G401 (cell line): ENCODE results near the gene KCTD21. TPM values are rescaled to one million over a fixed set of nuclear protein-coding genes. Genes with fewer than 3 reads are reported as not detected.

ENCODE experiments used
- DNase-seq: peaks from one replicate; pipeline ENCODE4 v3.0.0-alpha.2; 2015; ENCODE audit warnings: low spot score
- in situ Hi-C: cut with HindIII; loops from 2 replicates; pipeline ENCODE4 v1.10.0; 2016; ENCODE audit warnings: low sequenced_read_pairs, mixed read lengths
- total RNA-seq: library from RNA; depleted of rRNA; stranded (reverse); fragments of >200 nt; shearing (Covaris generic); gene quantifications from 2 replicates; pipeline ENCODE4 v1.2.3, GENCODE V29; 2014

The KCTD21 gene
- total RNA-seq, 1 experiment from 2014 or later = 3.1 TPM

DNA sequence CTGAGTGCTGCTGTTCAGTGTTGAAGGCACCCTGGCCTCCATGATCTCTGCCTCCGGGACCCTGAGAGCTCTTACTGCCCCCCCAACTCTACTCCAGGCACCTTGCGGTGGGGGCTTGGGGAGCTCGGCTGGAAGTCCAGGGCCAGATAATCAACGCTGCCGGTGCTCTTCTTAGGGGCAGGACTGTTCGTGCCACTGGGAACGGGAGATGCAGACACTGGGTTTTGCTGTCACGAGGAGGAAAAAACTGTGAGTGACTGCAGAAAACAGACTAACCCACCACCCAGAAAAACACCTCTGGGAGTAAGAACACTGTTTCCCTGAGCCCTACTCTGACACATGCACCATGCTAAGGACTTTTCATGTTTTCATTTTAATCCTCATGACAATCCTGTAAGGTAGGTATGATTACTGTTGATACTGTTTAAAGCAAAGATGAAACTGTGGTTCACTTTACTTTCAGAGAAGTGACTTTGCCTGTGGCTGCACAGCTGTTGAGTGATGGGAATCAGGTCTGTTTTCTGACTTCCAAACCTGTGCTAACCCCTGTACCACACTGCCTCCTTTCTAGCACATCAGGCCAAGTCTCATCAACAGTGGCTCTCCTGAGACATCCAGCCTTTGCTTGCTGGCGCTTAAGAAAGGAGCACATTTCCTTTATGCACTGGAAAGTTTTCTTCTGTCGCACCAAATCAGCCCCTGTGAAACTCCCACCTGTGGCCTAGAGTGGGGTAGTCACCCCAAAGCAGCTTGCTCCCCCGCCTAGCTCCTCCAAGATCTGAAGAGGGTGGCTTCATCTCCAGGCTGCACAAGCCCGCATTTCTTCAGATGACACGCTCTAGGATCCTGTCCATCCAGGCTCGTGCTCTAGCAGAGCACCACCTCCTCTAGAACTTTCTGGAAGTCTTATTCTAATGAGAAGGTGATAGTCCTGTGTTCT lies 32.1 kb upstream of the KCTD21 start:
- in situ Hi-C loops = no loop called here
- DNase-seq = no peak

DNA sequence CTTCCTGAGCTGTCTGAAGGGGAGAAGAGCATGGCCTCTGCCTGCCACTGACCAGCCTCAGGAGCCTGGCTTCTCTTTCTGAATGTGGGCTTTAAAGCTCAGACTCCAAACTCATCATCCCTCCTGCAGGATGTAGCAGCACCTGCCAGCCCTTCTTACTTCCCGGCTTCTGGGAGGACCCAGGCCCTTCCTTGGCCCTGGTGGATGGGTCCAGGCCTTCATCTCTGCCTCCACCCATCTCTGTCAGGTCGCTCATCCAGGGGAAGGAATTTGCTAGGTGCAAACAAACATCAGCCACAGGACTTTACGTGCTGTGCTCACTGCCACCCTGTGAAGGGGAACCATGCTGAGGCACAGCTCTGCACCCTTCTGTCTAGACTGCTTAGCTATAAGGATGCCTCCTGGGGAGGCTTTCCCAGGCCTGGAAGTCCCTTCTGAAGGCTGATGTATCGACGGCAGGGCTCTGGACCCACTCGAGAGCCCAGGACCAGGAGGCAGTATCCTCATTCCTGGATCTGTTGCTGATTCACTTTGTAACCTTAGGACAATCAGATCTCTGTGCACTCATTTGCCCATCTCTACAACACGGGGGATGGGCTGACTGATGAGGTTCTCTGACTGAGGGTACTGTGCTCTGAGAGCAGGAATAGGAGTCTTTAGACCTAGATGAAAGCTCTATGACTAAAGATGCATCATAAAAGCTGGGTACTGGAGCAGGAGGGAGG lies 31.2 kb upstream of the KCTD21 start:
- no peak for DNase-seq
- in situ Hi-C loops = no loop called here

DNA sequence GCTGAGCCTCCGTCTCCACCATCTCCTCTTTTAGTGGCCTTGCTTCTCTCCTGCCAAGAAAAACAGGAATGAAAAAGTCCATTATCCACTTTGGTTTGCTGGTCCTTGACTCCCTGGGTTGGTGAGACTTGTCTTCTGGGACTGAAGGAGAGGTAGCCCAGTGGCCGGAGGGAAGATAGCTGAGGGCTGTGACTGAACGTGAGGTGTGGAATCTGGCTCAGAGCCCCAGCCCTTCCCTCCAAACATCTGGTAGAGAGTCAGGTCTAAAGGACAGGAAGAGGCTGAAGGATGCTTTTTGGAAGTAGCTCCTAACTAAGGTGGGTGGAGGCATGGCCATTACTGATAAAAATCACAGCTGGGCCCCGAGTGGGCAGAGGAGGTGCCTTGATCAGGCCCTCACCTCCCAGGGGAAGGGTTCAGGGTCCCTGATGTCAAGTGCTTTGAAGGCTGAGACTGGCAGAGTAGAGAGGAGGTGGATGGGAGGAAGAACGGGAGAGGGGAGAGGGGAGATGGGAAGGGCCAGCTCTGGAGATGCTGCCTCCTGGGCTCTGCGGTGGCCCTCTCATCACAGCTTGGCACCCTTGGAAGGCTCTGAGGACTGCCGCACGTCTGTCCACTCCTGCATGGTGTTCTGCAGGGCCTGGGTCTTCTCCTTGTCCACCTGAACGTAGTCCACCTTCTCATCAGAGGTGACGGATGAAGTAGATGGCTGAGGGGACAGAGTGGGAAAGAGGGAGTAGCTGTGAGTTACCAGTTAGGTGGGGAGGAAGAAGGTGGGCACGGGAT lies 30.5 kb upstream of the KCTD21 start:
- in situ Hi-C loops = no loop called here
- DNase-seq = no peak

DNA sequence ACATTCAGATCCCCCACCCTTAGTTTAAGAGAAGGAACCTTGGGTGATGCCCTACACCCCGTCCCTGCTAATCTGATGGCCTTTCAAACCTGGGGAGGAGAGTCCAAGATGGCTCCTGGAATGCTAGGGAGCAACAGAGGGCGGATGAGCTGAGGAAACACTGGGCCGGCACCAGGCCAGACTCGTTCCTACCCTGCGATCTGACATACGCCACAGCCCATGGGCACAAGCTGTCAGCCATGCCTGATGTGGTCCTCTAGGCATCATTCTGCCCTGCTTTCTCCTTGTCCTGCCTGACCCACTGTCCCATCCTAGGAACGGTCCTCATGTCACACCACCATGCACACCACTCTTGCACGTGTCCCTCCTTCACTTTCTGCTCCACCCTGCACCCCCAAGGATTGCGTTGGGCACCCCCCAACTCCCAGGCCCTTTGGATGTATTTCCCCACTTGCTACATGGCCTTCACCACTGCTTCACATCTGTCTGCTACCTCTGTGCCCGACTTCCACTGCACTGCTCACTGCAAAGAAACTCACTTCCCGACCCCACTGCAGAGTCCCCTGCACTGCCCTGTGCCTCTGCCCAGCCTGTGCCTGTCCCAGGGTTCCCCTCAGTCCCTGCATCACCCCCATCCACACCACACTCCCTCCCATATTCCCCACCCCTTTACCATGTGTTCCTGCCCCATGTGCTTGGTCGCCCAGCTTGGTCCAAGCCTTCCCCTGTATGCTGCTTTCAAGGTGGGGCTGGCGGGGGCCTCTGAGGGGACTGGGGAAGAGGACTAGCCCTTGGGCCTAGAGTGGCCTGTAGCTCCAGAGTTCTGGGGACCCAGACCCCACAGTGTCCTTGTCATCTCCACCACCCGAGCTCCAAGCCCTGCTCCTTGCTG lies 29.5 kb upstream of the KCTD21 start:
- DNase-seq = no peak
- in situ Hi-C loops = no loop called here

DNA sequence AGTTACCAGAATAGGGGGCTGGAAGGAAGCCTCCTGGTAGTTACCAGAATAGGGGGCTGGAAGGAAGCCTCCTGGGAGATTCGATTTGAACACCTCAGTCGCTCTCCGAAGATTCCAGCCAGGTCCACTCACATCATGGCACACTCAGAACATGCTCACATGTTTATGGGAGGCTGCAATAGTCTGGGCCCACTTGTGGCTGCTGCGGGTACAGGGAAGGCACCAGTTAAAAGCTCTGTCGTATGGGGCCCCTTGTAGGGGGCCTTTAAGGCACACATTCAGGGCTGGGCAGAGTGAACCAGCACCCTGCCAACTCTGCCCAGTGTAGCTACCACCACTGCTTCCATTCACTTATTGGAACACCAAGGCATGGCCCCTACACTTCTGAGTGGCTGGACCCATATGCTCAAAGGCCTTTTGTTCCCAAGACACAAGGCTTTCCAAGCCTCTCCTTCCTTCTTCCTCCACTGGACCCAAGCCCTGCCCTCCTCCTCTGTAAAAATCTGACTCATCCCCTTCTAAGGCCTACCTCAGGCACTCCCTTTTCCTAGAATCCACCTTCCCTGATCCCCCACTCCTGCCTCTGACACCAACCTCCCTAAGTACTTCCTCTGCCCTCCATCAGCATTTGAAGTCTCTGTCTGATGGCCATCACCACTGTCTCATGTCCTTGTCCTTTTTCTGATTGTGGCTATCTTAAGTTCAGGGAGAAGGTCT lies 28.3 kb upstream of the KCTD21 start:
- no peak for DNase-seq

DNA sequence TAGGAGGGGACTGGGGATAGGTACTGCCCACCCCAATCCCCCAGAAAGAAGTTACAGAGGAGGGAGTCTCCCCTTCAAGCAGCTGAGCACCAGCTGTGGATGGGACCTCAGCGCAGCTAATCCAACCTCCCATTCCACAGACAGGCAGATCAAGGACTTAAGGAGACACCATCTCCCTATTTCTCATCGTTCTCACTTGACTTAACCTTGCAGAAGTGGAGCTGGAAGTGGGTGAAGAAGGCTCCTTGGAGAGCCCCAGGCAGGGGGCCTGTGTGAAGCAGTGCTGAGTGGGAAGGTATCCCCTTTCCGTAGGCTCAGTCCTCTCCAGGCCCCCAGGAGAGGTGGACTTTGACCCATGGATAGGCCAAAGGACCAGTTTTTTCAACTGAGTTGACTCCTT lies 27.6 kb upstream of the KCTD21 start:
- DNase-seq = no peak
- in situ Hi-C loops = no loop called here

More for the DNA sequence above, 28.3 kb upstream of the KCTD21 start:
- in situ Hi-C loops = no loop called here

DNA sequence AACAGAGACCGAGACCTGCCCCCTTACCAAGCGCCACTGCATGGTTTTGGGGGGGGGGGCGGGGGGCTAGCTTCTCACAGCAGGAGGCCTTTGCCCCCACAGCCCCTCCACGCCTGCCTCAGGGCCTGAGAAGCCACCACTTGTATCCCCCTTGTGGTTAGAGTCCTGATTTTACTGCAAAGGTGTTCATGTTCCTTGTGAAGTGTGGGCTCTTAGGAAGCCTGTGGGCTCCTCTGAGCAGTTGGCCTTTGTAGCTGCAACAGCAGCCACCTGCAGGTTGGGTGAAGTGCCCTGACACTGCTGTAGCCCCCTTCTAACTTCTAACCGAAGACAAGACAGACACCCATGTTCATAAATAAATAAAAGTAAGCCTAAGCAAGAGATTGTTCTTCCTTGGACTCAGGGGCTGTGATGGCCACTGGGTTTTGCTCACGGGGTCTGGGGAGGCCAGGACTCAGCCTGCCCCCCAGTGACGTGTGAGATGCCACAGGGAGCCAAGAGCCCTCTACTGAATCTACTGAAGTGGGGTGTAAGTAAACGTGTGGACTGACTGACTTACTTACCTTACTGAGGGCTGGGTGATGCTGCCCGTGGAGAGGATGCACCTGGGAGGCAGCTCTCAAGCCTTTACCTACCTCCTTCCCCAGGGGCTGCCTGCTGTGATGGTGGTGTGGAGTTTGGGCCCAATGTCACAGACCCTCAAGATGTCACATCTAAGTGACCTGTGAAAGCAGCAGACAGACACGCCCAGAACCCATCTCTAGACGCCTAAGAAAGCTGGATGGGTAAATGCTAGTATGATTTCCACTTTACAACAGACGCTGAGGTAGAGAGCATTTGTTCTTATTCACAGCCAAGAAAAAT lies 26.1 kb upstream of the KCTD21 start:
- DNase-seq = no peak
- in situ Hi-C loops = no loop called here

DNA sequence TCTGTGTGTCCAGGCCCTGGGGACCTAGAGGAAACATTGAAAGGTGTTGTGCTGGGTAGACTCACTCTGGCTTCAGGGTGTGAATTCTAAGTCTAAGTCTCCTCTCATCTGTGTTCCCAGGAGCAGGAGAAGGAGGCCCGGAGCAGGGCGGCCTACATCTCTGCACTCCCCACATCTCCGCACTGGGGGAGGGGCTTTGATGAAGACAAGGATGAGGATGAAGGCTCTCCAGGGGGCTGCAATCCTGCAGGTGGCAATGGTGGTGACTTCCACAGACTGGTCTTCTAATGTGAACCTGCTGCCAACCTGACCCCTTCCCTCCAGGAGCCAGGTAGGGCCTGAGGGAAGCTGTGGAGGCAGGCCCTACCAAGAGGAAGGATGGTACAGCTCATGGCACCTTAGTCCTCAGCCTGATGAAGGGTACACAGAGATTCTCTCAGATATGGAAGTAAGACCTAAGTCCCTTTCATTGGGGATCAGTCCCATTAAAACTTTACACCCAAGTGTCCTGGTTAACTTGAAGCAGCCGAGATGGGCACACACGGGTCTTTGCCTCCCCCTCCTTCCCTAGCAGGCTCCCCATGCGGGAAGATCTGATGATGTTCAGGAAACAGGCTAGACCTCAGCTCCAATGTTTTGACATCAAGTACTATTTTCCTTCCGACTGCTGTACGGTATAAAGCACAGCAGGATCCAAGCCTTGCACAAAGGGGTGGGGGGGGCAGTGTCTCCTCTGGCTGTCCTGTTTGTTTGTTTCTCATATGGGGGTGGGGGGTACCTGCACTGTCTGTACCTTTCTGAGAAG lies 25.3 kb upstream of the KCTD21 start:
- DNase-seq = no peak
- in situ Hi-C loops = no loop called here

DNA sequence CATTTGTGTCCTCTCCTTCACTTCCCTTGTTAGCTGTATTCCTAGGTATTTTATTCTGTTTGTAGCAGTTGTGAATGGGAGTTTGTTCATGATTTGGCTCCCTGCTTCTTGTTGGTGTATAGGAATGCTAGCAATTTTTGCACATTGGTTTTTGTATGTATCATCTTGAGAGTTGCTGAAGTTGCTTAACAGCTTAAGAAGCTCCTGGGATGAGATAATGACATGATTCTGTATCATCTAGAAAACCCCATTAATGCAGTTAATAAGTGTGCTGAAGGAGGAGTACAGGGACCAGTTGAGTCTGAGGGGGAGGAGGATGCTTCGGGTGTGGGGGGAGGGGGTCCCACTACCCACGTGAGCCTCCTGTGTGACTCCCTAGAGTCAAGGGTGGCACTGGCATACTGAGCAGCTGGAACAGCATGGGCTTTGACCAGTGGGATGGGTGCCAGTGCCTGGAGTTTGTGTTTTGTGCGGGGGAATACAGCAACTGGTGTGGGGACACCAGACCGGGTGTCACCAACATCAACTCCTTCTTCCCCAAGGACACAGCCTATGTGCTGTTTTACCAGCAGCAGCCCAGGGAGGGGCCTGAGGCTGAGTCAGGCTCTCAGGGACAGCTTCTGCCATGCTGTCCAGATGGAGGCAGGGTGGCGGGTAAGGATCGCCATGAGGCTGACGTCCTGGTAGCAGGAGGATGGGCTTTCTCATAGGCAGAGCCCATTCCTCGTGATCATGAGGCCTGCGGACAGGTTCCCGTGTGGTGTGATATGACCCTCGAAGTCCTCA lies 24.4 kb upstream of the KCTD21 start:
- in situ Hi-C loops = no loop called here
- no peak for DNase-seq

DNA sequence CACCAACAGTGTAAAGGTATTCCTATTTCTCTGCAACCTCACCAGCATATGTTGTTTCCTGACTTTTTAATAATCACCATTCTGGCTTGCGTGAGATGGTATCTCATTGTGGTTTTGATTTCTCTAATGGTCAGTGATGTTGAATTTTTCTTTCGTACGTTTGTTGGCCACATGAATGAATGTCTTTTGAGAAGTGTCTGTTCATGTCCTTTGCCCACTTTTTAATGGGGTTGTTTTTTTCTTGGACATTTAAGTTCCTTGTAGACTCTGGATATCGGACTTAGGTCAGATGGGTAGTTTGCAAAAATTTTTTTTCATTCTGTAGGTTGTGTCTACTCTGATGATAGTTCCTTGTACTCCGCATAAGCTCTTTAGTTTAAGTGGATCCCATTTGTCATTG lies 23.1 kb upstream of the KCTD21 start:
- DNase-seq = no peak
- in situ Hi-C loops = no loop called here

DNA sequence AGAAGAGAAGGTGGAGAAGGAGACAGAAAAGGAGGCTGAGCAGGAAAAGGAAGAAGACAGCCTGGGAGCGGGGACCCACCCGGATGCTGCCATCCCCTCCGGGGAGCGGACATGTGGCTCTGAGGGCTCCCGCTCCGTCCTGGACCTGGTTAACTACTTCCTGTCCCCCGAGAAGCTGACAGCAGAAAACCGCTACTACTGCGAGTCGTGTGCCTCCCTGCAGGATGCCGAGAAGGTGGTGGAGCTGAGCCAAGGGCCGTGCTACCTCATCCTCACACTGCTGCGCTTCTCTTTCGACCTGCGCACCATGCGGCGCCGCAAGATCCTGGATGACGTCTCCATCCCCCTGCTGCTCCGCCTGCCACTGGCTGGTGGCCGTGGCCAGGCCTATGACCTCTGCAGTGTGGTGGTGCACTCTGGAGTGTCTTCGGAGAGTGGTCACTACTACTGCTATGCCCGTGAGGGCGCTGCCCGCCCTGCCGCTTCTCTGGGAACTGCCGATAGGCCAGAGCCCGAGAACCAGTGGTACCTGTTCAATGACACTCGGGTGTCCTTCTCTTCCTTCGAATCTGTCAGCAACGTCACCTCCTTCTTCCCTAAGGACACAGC lies 21.7 kb upstream of the KCTD21 start:
- no peak for DNase-seq
- in situ Hi-C loops = no loop called here

DNA sequence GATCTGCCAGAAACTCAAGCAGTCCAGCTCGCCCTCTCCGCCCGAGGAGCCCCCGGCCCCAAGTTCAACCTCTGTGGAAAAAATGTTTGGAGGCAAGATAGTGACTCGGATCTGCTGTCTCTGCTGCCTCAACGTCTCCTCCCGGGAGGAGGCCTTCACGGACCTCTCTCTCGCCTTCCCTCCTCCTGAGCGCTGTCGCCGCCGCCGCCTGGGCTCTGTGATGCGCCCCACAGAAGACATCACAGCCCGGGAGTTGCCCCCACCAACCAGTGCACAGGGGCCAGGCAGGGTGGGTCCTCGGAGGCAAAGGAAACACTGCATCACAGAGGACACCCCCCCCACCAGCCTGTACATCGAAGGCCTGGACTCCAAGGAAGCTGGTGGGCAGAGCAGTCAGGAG lies 21.1 kb upstream of the KCTD21 start:
- in situ Hi-C loops = no loop called here
- DNase-seq = no peak

DNA sequence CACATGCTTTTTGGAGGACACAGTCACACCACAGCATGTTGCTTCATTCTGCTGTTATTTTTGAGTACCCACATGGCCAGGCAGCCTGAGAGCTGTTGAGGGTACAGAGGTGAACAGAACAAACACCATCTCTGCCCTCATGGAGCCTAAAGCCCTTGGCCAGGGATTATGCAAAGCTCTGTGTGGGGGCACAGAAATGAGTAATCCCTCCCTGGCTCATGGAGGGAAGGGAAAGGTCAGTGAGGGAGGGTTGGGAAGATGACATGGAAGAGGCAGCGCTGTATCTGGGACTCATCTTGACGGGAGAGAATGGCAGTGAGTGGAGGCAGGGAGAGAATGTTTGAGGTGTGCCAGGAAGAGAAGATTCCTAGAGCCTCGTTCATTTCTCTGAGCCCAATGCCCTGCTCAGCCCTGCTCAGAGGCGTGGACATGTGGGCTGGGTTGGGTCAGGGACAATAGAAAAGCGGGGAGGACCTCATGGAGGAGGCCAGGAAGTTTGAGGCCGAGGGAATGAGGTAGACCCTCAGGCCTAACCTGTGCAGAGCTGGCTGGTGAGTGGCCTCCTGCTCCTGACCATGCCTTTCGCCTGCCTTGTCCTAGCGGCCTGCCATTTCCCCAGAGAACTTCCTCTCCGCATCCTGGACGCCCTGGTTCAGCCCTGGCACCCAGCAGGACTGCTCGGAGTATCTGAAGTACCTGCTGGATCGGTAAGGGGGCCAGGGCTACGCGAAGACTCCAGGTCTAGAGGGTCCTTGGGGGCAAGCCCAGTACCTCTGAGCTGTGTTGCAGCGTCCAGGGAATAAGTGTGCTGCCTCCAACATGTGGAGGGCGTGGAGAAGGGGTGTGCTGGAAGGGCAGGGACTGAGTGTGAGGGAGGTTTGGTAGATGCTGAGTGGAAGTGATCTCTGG lies 20.1 kb upstream of the KCTD21 start:
- no peak for DNase-seq
- in situ Hi-C loops = no loop called here

DNA sequence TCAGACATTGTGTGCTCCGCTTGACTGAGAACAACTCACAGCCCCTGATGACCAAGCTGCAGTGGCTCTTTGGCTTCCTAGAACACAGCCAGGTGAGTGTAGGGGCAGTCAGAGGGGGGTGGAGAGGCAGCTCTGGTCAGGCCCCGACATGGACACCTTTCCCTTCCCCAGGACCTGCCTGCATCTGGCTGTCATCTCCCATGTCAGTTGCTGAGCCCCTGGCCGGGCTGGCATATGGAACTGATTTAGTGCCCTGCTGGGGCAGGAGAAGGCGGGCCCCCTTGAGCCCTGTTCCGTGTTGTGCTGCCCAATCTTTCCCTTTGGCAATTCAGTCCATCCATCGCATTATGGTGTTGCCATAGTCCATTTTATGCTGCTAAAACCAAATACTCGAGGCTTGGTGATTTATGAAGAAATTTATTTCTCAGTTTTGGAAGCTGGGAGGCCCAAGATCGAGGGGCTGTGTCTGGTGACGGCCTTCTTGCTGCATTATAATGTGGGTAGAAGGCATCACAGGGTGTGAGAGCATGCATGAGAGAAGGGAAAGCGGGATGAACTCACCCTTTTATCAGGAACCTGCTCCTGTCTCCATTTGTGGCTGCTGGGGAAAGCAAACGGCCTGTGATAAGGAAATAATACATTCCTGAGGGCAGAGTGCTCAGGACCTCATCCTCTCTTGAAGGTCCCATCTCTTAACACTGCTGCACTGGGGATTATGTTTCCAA lies 19.3 kb upstream of the KCTD21 start:
- no peak for DNase-seq
- in situ Hi-C loops = no loop called here
